Nephron (organoid): ENCODE results near the gene SMC5.

Experiments
- H3K27ac Mint-ChIP-seq, 3 experiments: 2 replicates each; pipeline ENCODE4 v1.8.0; 2020; ENCODE audit warnings: mixed read lengths in 3 of 3, mild to moderate bottlenecking in 2 of 3, moderate library complexity in 1 of 3
- H3K27me3 Mint-ChIP-seq: 2 replicates; pipeline ENCODE4 v1.8.0; 2021; ENCODE audit warnings: low read depth, mild to moderate bottlenecking, moderate library complexity, mixed read lengths
- H3K36me3 Mint-ChIP-seq: 2 replicates; pipeline ENCODE4 v1.8.0; 2020; ENCODE audit warnings: low read depth, mixed read lengths
- H3K4me1 Mint-ChIP-seq: 2 replicates; pipeline ENCODE4 v1.8.0; 2020; ENCODE audit warnings: mixed read lengths
- H3K4me3 Mint-ChIP-seq, 3 experiments: 2 replicates each; pipeline ENCODE4 v1.8.0; 2020; ENCODE audit warnings: mild to moderate bottlenecking in 3 of 3, mixed read lengths in 3 of 3, moderate library complexity in 2 of 3
- H3K9me3 Mint-ChIP-seq: 2 replicates; pipeline ENCODE4 v1.8.0; 2020; ENCODE audit warnings: mixed read lengths
- TF ChIP-seq, protein P1 (sequence below), 3 experiments: fragments of 200-600 bp; sonication (generic); IDR thresholded peaks; one replicate each; pipeline ENCODE4 v1.5.0; 2021; ENCODE audit warnings: antibody characterized with exemption in 3 of 3; ENCODE audit not compliant: unreplicated experiment in 3 of 3

The SMC5 gene

DNA sequence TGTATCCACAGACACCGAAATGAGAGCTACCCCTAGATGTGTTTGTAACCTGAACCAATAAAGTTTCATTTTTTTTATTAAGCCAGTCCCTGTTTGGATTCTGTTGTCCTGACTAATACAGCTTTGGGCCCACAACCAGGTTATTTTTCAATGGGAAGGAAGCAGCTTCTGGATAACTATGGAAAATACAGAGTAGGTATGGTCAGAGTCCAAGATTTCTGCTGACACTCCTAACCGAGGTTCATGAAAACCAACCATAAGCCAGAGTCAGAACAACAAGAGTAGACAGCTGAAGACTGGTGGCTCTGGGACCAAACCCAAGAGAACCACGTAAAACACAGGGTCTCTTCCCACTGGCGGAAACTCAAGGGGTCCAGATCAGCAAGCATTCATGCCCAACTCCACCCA, 144.8 kb downstream of the SMC5 start:
- H3K9me3 Mint-ChIP-seq, result no peaks in the 10 kb centered on the region
- peaks cover 3% of the 10 kb centered on the region for H3K27me3 Mint-ChIP-seq
- peaks cover 38% of the 10 kb centered on the region for H3K4me1 Mint-ChIP-seq
- H3K36me3 Mint-ChIP-seq, result no peaks in the 10 kb centered on the region
- TF ChIP-seq, protein P1, sequence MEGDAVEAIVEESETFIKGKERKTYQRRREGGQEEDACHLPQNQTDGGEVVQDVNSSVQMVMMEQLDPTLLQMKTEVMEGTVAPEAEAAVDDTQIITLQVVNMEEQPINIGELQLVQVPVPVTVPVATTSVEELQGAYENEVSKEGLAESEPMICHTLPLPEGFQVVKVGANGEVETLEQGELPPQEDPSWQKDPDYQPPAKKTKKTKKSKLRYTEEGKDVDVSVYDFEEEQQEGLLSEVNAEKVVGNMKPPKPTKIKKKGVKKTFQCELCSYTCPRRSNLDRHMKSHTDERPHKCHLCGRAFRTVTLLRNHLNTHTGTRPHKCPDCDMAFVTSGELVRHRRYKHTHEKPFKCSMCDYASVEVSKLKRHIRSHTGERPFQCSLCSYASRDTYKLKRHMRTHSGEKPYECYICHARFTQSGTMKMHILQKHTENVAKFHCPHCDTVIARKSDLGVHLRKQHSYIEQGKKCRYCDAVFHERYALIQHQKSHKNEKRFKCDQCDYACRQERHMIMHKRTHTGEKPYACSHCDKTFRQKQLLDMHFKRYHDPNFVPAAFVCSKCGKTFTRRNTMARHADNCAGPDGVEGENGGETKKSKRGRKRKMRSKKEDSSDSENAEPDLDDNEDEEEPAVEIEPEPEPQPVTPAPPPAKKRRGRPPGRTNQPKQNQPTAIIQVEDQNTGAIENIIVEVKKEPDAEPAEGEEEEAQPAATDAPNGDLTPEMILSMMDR (IDR thresholded peaks at IDR 0.05; ENCODE audit: unreplicated experiment in 3 of 3), result no peak
- peak overlapping the region in 1 of 3 experiments; percentile 66 for H3K27ac Mint-ChIP-seq
- H3K4me3 Mint-ChIP-seq, result no peak overlapping the region

DNA sequence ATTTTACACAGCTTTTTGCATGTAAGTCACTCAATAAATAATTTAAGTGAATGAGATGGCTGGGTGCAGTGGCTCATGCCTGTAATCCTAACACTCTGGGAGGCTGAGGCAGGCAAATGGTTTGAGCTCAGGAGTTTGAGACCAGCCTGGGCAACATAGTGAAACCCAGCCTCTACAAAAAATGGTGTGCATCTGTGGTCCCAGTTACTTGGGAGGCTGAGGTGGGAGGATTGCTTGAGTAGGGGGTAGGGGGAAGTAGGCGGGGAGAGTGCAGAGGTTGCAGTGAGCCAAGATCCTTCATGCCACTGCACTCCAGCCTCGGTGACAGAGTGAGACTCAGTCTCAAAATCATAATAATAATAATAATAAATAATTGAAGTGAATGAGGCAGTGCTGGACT, 145.5 kb downstream of the SMC5 start:
- TF ChIP-seq, protein P1 (IDR thresholded peaks at IDR 0.05; ENCODE audit: unreplicated experiment in 3 of 3), result no peak
- Mint-ChIP-seq H3K4me3 (no peak overlapping the region), H3K4me1 (peaks cover 38% of the 10 kb centered on the region), H3K9me3 (no peaks in the 10 kb centered on the region), H3K27me3 (peaks cover 3% of the 10 kb centered on the region), H3K27ac (no peak overlapping the region), H3K36me3 (no peaks in the 10 kb centered on the region)
